Pancreas (tissue), 10 donors: ENCODE data around the gene SH3GLB2. TPM values are rescaled to one million over a fixed set of nuclear protein-coding genes. Genes with fewer than 3 reads are reported as not detected.

Source experiments
- ATAC-seq, 4 donors: fragments of 200-7000 bp; cut with Tn5 transposase; one replicate each; pipeline versions ENCODE4 v1.8.0 to v1.9.1; 2020; ENCODE audit warnings: mild to moderate bottlenecking in 4 of 4, moderate library complexity in 4 of 4
- DNase-seq, 6 donors: peaks; one replicate each; pipeline ENCODE4 v3.0.0-alpha.2; 2020
- FAIRE-seq: peaks from 2 replicates; lab custom pipeline; 2012; peaks lifted over from hg19 to GRCh38; lab: Jason Lieb, UNC
- H3K27ac ChIP-seq, 4 donors: fragments of 200-600 bp; sonication (generic); 1 replicate in 3 of 4; 2 replicates in 1 of 4; pipeline versions ENCODE4 v1.5.0 to v1.8.0; 2020
- H3K27me3 ChIP-seq, 4 donors: fragments of 200-600 bp; one replicate each; pipeline ENCODE4 v1.8.0; 2021
- H3K36me3 ChIP-seq, 3 donors: fragments of 200-600 bp; sonication (generic) in 1 of 3; one replicate each; pipeline versions ENCODE4 v1.5.0 to v1.8.0; 2020 to 2021
- H3K4me1 ChIP-seq, 3 donors: fragments of 200-600 bp; one replicate each; pipeline ENCODE4 v1.8.0; 2021
- H3K4me3 ChIP-seq, 4 donors: fragments of 200-600 bp; sonication (generic) in 2 of 4; one replicate each; pipeline versions ENCODE4 v1.5.0 to v1.8.0; 2020 to 2021
- H3K9me3 ChIP-seq, 4 donors: fragments of 200-600 bp; one replicate each; pipeline ENCODE4 v1.8.0; 2021
- WGBS, 2 donors: extraction: QIAGEN DNeasy Blood & Tissue Kit; methylation state at CpG; one replicate each; pipeline ENCODE4 v1.1.7; 2013; 5-methylcytosine and 5-hydroxymethylcytosine counted together
- intact Hi-C, 3 donors: fragments of 100-400 bp; cut with DNase I; formaldehyde crosslinking; loops; one replicate each; pipeline versions ENCODE4 v1.11.1 to v1.14.2; 2022
- polyA plus RNA-seq, 2 donors: library from polyadenylated mRNA; stranded (reverse); fragments of 200-250 nt; gene quantifications; one replicate each; pipeline ENCODE4 v1.2.3, GENCODE V29; 2013
- total RNA-seq, 6 donors: library from RNA; stranded (reverse); fragmentation: NEBNext Ultra II Directional in 4 of 6; extraction: Animal tissue kit (Norgen Biotek cat#: 25700) in 4 of 6; gene quantifications; one replicate each; pipeline versions ENCODE4 v1.2.1 to v1.2.4, GENCODE V29; 2021 to 2023
- TF ChIP-seq, protein P1 (sequence below), 4 donors: fragments of 200-600 bp; sonication (generic) in 3 of 4; IDR thresholded peaks; one replicate each; pipeline versions ENCODE4 v1.5.0 to v1.8.0; 2021; ENCODE audit warnings: antibody characterized with exemption in 4 of 4
- donor health status: healthy with polysubstance abuse.
- donor health status: DM: no; HTN: no; CAD: no; lungs with moderate emphysema.
- donor health status: DM: no; HTN: no; CAD: no.
- donor health status: control.
- donor health status: control.
- donor health status: Bipolar disorder and iron deficiency.
- donor health status: DM: yes; HTN: yes; CAD: no.
- donor health status: DM: no; HTN: no; CAD: no.
- donor health status: DM: no; HTN: no; CAD: no.
- donor health status: DM: yes; HTN: yes; CAD: no.

The SH3GLB2 gene
- total and polyA plus RNA-seq, 8 donors: 46.6 to 201 (median 74.9) TPM

DNA sequence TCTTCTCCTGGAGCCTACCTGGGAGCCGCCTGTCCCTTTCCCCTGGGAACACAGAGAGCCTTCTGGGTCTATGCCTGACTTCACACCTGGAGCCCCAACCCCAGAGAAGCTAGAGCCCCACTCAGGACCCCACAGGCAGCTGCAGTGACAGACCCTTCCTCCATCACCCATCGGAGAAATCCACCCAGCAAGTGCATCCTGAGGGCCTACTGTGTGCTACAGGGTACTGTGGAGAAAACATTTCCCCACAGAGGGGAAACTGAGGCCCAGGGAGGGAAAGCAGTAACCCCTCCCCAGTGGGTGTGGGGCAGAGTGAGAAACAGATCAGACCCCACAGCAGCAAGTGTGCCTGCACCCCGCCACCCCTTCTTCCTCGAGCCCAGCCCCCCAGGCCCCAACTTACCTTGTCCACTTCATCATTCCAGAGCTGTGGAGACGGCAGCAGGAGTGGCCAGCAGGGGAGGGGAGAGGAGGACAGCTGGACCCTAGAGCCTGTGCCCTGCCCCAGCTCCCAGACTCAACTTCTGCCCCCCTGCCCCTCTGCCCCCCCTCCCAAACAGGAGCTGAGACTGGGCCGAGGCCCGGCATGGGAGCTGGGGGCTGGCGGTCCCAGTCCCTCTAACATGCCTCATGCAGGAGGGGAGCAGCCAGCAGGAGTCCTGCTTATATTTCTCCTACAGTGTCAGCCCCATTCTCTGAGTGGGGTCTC is 17.7 kb downstream of the SH3GLB2 start:
- DNase-seq: peak in 1 of 6 donors; percentile 47
- Histone ChIP-seq H3K4me3 (no peak overlapping the region), H3K4me1 (no peaks in the 10 kb centered on the region), H3K27me3 (no peaks in the 10 kb centered on the region), H3K9me3 (no peaks in the 10 kb centered on the region), H3K27ac (no peak overlapping the region), H3K36me3 (peaks cover 0 to 44% (median 16%) of the 10 kb centered on the region in 3 donors)
- FAIRE-seq: no peak
- TF ChIP-seq, protein P1, sequence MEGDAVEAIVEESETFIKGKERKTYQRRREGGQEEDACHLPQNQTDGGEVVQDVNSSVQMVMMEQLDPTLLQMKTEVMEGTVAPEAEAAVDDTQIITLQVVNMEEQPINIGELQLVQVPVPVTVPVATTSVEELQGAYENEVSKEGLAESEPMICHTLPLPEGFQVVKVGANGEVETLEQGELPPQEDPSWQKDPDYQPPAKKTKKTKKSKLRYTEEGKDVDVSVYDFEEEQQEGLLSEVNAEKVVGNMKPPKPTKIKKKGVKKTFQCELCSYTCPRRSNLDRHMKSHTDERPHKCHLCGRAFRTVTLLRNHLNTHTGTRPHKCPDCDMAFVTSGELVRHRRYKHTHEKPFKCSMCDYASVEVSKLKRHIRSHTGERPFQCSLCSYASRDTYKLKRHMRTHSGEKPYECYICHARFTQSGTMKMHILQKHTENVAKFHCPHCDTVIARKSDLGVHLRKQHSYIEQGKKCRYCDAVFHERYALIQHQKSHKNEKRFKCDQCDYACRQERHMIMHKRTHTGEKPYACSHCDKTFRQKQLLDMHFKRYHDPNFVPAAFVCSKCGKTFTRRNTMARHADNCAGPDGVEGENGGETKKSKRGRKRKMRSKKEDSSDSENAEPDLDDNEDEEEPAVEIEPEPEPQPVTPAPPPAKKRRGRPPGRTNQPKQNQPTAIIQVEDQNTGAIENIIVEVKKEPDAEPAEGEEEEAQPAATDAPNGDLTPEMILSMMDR (IDR thresholded peaks at IDR 0.05): no peak
- intact Hi-C loops: no loop called here
- ATAC-seq: no peak
- 89 to 90% methylated on average over 8 of the region's 8 CpGs for WGBS, 2 donors

DNA sequence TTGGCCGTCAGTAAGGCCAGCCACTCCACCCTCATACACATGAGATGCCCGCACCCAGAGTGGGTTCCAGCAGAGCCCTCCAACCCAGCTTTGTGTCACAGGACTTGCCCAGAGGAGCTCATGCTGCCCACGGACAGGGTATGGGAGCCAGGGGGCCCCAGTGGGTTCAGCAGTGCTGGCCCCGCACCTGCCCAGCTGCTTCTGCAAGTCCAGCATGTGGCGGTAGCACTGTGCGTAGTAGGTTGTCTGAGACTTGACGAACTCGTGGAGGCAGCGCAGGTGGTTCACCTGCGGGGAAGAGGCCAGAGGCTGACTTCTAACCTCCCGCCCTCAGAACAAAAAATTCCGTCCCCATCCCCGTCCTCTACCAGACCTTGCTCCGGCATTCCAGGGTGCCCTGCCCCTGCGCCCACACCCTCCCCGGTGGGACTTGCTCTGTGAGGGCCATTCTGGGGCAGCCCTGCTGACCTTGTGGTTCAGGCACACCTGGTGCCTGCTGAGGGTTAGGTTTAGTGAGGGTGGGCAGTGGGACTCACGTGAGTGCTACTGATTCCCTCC is 18.5 kb downstream of the SH3GLB2 start:
- H3K4me1 ChIP-seq: no peaks in the 10 kb centered on the region
- WGBS, 2 donors: 92 to 93% methylated on average over 17 of the region's 17 CpGs
- H3K27me3 ChIP-seq: no peaks in the 10 kb centered on the region
- TF ChIP-seq, protein P1 (IDR thresholded peaks at IDR 0.05): no peak
- FAIRE-seq (no peak), ATAC-seq (no peak), DNase-seq (peak in 2 of 6 donors; percentile 19 to 61)
- no peak overlapping the region for H3K27ac ChIP-seq
- intact Hi-C loops: no loop called here
- H3K36me3 ChIP-seq: peaks cover 0 to 37% (median 18%) of the 10 kb centered on the region in 3 donors
- no peak overlapping the region for H3K4me3 ChIP-seq
- no peaks in the 10 kb centered on the region for H3K9me3 ChIP-seq

DNA sequence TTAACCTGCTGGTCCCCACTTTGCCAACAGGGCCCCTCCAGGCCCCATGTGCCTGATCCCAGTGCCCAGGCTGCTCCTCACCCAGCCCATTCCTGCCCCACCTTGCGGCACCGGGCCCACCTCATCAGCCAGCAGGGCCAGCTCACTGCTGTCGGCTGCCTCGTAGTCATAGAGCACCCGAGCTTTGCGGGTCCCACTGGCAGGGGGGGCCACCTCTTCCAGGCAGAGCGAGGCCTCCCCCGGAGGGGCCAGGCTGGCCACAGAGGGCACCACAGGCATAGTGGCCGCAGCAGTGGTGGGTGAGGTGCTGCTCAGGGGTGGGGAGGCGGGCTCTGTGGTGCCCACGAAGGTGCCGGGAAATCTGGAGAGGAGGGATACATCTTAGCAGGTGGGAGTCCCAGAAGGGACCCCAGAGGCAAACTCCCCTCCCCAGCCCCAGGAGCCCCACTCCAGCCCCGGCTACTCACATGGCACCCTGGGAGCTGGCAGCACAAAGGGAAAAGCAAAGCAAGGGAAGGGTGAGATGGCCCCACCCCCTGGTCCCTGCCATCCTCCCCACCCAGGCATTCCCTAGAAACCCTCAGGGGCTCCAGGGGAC is 19.0 kb downstream of the SH3GLB2 start:
- intact Hi-C loops: no loop called here
- Histone ChIP-seq H3K27ac (no peak overlapping the region), H3K27me3 (no peaks in the 10 kb centered on the region), H3K4me1 (no peaks in the 10 kb centered on the region), H3K4me3 (no peak overlapping the region), H3K9me3 (no peaks in the 10 kb centered on the region), H3K36me3 (peaks cover 0 to 31% (median 18%) of the 10 kb centered on the region in 3 donors)
- peak in 1 of 6 donors; percentile 29 for DNase-seq
- no peak for FAIRE-seq
- TF ChIP-seq, protein P1 (IDR thresholded peaks at IDR 0.05): no peak
- ATAC-seq: no peak
- 84 to 94% methylated on average over 13 of the region's 13 CpGs for WGBS, 2 donors

DNA sequence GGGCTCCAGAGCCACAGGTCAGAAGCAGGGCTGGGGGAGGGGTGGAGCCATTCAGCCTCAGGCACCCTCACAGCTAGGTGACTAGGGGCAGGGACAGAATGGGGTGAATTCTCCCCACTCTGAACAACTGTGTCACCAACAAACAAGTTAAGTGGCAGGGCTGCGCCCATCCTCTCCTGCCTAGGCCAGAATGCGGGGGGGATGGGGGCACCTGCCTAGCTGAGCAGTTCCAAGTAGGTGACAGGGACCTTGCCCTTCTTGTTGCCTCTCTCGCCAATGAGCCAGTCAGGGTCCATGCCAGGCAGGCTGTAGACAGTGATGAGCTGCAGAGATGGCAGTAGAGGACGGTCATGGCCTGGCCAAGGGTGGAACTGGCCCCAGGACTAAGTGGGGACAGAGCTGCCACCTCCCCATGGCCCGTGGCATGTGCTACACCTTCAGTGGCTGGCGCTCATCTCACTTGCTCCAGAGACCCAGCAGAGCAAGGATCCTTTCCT is 19.6 kb downstream of the SH3GLB2 start:
- Histone ChIP-seq H3K27ac (no peak overlapping the region), H3K9me3 (no peaks in the 10 kb centered on the region), H3K27me3 (no peaks in the 10 kb centered on the region), H3K4me1 (no peaks in the 10 kb centered on the region), H3K36me3 (peaks cover 0 to 26% (median 18%) of the 10 kb centered on the region in 3 donors), H3K4me3 (no peak overlapping the region)
- no peak for ATAC-seq
- peak in 2 of 6 donors; percentile 22 to 72 for DNase-seq
- 90 to 91% methylated on average over 5 to 6 of the region's 6 CpGs for WGBS, 2 donors
- intact Hi-C loops: no loop called here
- no peak for FAIRE-seq
- TF ChIP-seq, protein P1 (IDR thresholded peaks at IDR 0.05): no peak
